NCI-H226 (cell line): ENCODE data around the gene SIRT5.

Experiments used
- DNase-seq: peaks from one replicate; pipeline ENCODE4 v3.0.0-alpha.2; 2015

Gene SIRT5

DNA sequence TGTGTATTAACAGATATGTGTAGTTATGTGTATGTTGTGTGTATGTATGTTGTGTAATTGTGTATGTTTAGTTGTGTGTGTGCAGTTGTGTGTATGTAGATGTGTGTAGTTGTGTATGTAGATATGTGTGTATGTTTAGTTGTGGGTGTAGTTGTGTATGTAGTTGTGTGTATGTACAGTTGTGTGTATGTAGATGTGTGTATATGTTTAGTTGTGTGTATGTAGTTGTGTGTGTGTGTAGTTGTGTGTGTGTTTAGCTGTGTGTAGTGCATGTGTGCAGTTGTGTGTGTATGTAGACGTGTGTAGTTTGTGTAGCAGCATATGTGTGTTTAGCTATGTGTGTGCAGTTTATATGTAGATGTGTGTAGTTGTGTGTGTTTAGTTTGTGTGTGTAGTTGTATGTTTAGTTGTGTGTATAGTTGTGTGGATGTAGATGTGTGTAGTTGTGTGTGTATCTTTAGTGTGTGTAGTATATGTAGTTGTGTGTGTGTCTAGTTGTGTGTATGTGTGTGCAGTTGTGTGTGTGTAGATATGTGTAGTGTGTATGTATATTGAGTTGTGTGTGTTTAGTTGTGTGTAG, 16.3 kb downstream of the SIRT5 start:
- DNase-seq, result no peak

DNA sequence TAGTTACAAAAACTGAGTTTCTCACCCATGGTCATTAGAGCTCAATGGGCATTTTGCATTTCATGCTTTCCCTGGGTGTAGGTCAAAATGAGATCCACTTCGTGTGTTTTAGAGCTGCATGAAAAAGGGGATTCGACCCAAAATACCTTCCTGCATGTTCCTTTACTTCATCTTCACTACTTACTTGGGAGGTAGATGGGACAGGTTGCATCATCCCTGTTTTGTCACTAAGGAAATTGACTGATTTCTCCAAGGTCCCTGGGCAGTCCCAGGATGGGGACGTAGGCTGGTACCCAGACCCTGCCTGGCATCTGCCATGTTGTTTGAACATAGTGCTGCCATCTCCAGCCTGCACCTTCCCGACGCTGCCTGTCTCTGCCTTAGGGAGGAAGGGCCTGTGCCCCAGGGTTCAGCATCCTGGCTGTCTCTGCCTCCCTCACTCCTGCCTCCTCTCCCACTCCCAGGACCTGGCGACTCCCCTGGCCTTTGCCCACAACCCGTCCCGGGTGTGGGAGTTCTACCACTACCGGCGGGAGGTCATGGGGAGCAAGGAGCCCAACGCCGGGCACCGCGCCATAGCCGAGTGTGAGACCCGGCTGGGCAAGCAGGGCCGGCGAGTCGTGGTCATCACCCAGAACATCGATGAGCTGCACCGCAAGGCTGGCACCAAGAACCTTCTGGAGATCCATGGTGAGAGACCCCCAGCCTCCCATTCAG, 17.0 kb downstream of the SIRT5 start:
- DNase-seq, result no peak

DNA sequence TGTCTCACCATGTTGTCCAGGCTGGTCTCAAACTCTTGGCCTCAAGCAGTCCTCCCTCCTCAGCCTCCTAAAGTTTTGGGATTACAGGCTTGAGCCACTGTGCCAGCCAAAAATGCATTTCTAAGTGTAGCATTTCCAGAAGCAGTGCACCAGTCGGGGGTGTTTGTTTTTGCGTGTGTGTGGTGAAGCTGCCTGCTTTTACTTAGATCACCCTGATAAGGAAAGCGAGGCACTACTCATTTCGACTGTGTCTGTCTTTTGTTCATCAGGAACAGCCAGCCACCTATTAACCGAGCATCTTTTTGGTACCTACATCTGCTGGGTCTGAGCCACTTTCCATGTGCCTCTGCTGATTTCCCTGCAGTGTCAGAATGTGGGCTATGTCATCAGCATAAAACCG, 18.7 kb downstream of the SIRT5 start:
- DNase-seq, result no peak

DNA sequence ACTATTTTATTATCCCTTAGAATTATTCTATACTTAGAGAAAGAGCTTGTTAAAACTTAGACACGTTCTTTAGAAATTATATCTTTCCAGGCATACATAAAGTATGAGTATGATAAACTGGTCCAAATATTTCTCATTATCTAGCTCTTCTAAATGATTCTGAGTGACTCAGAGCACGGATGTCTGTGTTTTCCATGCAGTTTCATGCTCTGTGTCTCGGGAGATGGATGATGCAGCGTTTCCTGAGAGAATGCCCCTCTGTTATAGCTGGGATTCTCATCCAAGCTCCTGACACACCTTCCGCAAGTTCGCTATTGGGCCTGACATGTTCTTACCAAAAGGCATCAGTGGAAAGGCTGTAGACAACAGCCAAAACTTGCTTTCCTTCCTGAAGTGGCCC, 19.3 kb downstream of the SIRT5 start:
- DNase-seq, result peak; percentile 30

DNA sequence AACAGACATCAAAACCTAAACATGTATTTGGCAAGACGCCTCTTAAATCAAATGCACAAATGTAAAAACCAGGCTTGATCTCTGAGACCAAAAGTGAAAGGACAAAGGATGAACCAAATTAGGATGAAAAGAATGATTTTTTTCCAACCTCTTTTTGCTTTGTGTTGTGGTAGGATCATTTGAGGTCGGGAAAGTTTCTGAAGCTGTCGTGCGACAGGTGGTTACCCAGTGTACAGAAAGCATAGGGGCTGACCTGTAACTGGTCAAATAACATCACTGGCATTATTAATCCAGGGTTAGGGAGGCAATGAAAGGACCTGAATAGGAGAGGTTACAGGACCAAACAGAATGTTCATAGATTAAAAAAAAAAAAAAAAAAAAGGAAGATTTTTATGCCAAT, 22.7 kb downstream of the SIRT5 start:
- no peak for DNase-seq

DNA sequence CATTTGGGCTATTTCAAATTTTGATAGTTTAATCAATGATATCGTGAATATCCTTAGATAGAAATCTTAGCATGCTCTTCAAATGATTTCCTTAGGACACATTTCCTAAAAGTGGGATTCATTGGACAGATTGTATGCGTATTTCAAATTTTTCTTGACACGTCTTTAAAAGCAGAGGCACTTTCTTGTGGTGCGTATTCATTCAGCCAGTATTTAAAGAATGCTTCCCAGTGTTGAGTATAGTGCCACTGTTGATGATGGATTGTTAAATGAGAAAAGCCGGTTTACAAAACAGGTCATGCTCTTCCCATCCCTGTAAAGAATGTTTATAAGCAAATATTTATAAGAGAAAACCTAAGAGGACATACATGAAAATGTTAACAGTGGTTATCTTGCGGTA, 25.6 kb downstream of the SIRT5 start:
- no peak for DNase-seq

DNA sequence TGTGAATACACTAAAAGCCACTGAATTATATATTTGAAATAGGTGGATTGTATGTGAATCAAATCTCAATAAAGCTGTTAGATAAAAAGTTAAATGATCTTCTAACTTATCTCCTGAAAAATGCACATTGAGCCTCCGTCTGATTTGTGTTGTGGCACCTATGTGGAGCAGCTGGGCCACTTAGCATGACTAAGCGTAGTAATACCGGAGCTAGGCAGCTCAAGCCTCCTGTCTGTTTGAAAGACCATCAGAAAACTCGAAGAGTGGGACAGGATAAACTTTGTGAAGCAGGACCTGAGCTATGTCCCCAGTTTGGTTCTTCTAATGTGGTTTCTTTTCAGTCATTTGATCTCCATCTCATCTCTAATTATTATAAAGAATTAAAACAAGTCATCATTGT, 29.7 kb downstream of the SIRT5 start:
- no peak for DNase-seq

DNA sequence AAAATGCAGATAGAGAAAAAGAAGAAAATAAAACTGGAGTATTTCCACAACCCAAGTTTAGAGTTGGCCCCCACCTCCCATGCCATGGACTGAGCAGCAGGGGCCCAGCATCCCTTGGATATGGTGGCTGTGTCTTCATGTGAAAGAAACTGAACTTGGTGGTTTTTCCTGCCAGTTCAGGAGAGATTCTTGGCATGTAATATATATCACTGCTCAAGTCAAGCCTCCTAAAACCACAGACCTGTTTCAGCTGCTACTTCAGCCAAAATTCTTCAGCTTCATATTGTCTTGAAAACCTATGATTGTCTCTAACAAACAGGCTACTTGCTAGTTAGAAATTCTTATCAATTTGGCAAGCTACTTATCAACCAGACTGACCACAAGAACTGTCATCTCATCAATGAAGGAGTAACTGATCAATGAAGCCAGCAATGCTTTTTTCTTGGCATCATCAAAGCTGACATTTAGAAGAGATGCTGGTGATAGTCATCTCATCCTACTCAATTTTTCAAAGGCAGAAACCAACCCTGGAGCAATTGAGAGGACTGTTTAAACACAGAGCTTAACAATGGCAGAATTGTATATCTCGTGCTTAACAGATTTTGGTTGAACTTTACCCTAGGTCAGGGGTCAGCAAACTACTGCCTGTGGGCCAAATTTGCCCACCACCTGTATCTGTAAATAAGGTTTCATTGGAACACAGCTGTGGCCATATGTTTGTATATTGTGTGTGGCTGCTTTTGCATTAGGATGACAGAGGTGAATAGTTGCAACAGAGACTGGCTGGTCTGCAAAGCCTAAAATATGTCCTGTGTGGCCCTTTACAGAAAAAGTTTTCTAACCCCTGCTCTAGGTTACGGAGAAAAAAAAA, 30.4 kb downstream of the SIRT5 start:
- no peak for DNase-seq

DNA sequence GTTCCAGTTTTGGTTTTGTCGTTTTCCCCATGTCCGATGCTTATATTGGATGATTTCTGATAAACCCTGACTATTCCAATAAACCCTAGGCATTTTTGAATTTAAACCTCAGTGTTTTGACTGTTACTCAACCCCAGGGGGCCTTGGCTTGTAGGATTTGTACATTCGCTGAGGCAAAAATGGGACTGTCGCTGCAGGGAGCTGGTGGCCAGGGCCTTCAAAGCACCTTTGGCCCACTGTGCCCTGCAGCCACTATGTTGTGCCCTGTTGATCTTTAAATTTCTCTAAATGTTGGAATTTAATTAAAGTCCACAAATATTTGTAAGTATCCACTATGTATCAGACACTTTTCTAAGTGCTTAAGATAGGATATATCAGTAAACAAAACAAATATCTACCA, 31.2 kb downstream of the SIRT5 start:
- DNase-seq, result no peak

DNA sequence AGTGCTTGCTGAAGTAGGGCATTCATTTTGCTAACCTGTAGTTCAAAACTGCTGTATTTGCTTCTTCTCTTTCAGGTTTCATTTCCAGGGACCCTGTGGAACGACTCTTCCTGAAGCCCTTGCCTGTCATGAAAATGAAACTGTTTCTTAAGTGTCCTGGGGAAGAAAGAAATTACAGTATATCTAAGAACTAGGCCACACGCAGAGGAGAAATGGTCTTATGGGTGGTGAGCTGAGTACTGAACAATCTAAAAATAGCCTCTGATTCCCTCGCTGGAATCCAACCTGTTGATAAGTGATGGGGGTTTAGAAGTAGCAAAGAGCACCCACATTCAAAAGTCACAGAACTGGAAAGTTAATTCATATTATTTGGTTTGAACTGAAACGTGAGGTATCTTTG, 37.3 kb downstream of the SIRT5 start:
- DNase-seq, result no peak

DNA sequence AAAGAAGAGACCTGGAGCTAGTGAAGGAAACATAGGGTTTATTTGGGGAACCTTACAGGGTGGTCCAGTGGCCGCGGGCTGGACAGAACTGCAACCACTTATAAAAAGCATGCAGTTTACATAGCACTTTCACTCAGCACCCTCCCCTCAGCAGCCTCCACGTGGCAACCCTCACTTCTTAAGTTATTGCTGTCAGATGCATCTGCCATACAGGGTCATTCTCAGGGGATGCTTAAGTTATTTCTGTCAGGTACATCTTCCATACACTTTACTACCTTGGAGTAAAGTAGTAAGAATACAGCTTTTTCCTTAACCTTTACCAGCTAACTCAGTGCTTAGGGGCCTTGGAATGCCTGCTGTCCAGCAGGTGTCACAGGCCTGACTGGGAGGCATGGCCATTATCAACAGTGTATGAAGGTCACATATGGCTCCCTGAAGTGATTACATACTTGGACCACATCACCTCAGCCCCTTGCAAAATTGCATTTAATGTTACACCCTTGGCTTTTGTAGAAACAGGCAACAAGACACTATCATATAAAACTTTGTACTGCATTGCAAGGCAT, 38.7 kb downstream of the SIRT5 start:
- no peak for DNase-seq

DNA sequence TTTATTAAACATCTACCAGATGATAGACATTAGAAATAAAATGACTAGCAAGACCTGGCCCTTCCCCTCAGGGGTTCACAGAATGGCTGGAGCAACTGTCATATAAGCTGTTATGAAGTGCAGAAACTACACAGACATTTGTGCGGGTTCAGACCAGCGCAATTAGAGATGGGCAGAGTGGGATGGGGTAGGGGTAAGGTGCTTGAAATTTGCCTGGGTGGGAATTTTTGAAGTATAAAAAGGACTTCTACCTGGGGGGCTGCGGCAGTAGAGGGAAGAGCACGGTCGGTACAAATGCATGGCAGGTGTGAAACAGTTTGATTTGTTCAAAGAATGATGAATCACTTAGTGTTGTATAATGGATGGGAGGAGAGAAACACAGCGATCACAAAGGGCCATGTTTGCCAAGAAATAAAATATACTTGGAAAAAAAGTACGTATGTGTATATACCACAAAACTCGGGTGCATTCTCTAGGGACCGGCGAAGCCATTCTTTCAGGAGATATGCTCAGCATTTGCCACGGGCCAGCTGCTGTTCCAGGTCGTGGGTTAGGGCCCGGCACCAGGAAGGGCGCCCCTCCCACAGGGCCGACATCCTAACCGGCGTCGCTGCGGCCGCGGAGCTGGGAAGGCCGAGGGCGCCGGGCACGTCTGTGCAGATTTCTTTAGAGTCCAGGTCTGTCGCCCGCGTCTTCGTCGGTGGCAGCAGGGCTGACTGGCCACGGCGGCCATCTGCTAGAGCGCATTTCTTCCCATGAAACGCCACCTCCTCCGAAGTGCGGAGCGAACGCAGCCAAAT, 39.9 kb downstream of the SIRT5 start:
- peak; percentile 17 for DNase-seq

DNA sequence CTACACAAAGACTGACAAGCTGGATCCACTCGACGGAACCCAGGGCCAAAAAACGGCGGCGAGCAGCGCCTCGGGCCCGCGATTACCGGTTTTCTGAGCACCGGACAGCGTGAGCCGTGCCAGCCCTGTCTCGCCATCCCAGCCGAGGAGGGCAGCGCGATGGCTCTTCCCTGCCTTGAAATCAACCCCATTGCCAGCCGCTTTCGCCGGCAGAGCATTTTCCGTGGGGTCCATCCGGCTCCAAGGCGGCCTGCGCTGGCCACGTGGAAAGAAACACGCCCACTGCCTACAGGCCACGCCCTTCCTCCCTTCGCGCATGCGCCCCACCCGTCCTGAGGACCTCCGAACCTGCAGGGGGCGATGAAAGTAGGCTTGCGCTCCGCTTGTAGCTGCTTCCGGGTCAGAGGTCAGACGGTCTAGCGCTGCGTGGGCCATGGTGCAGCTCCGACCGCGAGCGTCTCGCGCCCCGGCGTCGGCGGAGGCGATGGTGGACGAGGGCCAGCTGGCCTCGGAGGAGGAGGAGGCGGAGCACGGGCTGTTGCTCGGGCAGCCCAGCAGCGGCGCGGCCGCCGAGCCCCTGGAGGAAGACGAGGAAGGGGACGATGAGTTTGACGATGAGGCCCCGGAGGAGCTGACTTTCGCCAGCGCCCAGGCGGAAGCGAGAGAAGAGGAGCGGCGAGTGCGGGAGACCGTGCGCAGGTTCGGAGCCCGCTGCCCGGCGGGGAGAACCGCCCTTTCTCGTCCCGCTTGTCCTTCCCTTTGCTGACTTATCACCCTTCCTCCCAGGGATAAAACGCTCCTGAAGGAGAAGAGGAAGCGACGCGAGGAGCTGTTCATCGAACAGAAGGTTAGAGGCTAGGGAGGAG, 40.8 kb downstream of the SIRT5 start, which contains the start of gene NOL7:
Gene NOL7, plus strand, starts transcription at position 410 of the 866 bp plus-strand sequence. Its CDS starts 24 bp downstream, at position 434.
- DNase-seq, result peak; percentile 92

DNA sequence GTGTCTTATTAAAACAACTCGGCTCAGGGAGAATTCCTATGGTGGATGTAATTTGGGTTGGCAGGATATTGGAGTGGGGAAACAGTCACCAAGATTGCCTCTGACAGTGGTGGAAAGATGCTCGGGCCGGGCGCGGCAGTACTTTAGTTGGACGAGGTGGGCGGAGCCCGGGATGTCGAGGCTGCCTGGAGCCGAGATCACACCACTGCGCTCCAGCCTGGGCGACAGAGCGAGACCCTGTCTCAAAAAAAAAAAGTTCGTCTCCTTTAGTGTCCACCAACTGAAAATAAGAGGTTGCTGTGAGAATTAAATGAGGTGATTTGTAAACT, 41.4 kb downstream of the SIRT5 start:
- peak; percentile 26 for DNase-seq

DNA sequence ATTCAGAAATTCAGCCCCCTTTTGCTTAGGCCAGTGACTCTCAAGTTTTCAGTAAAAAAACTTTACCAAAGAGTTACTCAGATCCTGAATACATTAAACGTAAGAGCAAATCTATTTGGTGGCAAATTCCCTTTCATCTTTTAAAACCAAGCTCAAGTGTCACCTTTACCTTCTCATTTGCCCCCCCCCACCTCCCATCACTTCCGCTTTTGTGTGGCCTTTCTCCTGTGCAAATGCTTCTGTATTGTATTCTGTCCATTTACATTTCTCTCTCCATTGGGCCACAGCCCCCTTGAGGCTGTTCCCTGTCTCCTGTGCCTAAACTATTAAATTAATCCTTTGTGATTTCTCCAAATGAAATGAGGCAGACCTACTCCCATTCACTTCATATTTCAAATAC, 42.7 kb downstream of the SIRT5 start:
- no peak for DNase-seq

DNA sequence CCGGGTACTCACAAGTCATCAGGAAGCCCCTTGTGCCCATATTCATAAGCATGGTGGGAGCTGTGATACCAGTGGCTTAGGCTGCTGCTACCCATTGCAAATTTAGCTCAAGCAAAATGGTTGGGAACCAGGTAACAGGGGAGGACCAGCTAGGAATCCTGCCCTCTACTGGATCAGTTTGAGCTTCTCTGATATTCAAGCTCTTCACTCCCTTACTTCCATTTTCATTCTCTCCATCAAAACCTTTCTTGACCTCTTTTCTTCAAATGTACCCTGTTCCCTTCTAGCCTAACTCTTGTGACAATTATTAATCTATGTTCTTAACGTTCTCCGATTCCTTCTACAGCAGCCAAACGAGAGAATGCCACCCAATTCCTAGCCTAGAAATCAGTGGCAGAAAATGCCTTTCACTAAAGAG, 50.5 kb downstream of the SIRT5 start:
- peak; percentile 11 for DNase-seq

DNA sequence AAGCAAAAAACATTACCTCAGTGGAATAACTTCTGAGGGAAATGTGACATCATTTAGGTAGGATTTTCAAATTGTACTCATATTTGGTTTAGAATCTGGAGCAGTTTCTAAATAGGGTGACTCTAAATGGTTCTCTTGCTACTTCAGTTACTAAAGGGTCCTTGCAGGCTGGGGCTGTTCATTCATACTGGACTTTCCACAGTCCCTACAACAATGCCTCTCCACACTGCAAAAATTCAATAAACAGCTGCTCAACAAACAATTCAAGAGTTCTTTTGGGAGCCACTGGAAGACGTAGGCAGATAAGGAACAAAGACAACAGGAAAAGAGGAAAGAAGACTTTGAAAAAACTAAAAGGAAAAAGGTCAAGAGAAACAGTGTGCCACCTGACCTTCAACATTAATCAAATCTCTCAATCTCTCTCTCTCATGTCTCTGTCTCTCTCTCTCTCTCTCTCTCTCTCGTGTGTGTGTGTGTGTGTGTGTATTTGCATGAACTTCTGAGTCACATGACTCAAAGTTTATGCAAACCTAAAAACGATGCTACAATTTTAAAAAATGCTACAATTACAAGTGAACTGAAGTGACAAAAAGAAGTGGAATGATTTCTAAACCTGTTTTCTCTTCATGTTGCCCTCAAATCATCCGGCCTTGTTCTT, 55.2 kb downstream of the SIRT5 start:
- DNase-seq, result no peak

DNA sequence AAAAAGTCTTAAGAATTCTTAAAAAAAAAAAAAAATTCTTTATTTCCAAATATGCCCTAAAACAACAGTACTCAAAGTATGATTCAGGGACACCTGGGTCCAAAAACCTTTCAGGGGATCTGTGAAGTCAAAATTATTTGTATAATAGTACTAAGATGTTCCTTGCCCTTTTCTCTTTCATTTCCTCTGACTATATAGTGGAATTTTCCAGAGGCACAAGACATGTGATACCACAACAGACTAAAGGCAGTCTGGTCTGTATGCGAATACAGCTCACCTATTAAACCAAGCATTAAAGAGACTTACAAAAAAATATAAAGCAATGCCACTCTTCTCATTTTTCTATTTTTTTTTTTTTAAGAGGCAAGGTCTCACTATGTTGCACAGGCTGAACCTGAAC, 56.1 kb downstream of the SIRT5 start:
- DNase-seq, result no peak

DNA sequence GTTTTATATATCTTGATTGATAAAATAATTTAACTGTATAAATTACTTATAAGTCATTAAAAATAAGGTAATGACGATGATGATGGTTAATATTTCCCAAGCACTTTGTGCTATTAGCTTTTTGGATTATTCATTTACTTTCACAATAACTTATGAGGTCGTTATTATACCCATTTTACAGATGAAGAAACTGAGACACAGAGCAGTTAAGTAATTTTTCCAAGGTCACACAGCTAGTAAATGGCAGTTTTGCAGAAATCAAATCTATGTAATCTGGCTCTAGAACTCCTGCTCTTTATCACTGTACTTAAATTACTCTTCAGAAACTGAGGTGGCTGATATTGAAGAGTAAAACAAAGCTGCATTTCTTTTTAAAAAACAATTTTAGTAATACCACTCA, 58.9 kb downstream of the SIRT5 start:
- no peak for DNase-seq

DNA sequence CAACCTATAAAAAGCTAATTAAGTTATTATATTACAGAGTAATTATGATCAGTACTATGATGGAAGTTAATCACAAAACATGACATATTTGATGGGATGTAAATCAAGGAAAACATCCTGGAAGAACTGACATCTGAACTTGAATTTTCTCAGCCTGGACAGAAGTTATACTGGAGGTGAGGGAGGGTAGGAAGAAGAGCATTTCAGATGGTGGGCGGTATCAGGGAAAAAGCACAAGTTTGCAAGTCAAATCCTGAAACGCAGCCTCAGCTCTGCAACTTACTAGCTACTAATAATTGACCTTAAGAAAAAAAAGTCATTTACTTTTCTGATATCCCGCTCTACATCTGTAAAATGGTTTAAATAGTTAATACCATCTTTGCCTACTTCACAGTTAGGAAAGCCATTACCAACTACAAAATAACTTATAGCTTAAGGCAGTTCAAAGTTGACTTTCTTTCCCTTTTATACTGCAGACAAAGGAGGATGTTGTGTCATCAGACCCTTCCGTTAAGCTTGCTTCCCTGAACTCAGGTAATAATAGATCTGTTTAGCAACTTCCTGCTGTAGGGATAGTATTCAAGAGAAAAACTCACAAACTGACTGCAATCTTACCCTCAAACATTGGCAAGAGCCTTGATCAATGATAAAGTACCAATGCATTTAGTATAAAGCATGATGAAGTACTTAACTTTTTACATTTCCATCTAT, 61.7 kb downstream of the SIRT5 start:
- no peak for DNase-seq

DNA sequence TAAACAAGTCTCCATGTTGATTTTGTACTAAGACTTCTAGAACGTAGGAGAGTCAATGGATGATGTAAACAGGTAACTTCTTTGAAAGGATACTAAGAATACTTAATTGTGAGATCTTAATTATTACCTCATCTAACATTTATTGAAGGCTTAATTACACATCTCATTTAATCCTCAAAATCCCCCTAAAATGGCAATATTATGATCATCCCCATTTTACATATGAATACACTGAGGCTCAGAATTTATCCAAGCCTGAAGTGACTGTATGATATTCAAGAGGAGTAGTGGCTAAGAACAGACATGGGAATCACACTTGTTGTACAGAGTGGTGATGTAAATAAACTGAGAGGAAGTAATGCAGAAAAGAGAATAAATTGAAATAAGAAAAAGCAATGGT, 63.6 kb downstream of the SIRT5 start:
- no peak for DNase-seq
